ENCODE measurements around the gene JAG1. TPM values are rescaled to one million over a fixed set of nuclear protein-coding genes. Genes with fewer than 3 reads are reported as not detected.

The JAG1 gene
- total RNA-seq, 2 donors from 2014 or later: 41.2 to 55.7 TPM

GRCh38 chr20:10682939-10683338 is 9.1 kb upstream of the JAG1 start:
- Histone ChIP-seq H3K27ac (peak overlapping the region in 1 of 4 donors; percentile 9), H3K4me1 (peaks cover 9% of the 10 kb centered on the region), H3K36me3 (replicated peaks in 1 of 2; ENCODE audit: insufficient read depth in 1 of 2, low read depth in 2 of 2) (no peaks in the 10 kb centered on the region), H3K9me3 (no peaks in the 10 kb centered on the region), H3K27me3 (no peaks in the 10 kb centered on the region), H3K4me3 (no peak overlapping the region)
- intact Hi-C loops (cut with DNase I): loop anchor here (10.0 kb wide), 1 partner anchor 512 kb away; no protein-coding TSS in a partner anchor
- DNase-seq (no peak), ATAC-seq (peak; percentile 40)
- TF ChIP-seq POLR2A (IDR thresholded peaks at IDR 0.05) (no peak), CTCF (IDR thresholded peaks at IDR 0.05) (no peak)
- WGBS, 2 donors: 78 to 87% methylated on average over 3 of the region's 3 CpGs

- no peaks in the 10 kb centered on the region for H3K9me3 ChIP-seq
- WGBS, 2 donors: 93 to 94% methylated on average over 4 of the region's 4 CpGs
- H3K27ac ChIP-seq: no peak overlapping the region
- H3K36me3 ChIP-seq (replicated peaks in 1 of 2; ENCODE audit: insufficient read depth in 1 of 2, low read depth in 2 of 2): no peaks in the 10 kb centered on the region
- no peak for ATAC-seq
- no peak for DNase-seq
- H3K4me1 ChIP-seq: peaks cover 9% of the 10 kb centered on the region
- TF ChIP-seq POLR2A (IDR thresholded peaks at IDR 0.05) (no peak), CTCF (IDR thresholded peaks at IDR 0.05) (no peak)
- H3K27me3 ChIP-seq: no peaks in the 10 kb centered on the region
- no peak overlapping the region for H3K4me3 ChIP-seq
- intact Hi-C loops (cut with DNase I): loop anchor here (10.0 kb wide), 1 partner anchor 513 kb away; no protein-coding TSS in a partner anchor
These were observed 7.7 kb upstream of the JAG1 start for GRCh38 chr20:10681494-10681893.

GRCh38 chr20:10680571-10680970 is 6.8 kb upstream of the JAG1 start:
- Histone ChIP-seq H3K27me3 (no peaks in the 10 kb centered on the region), H3K36me3 (replicated peaks in 1 of 2; ENCODE audit: insufficient read depth in 1 of 2, low read depth in 2 of 2) (no peaks in the 10 kb centered on the region), H3K9me3 (no peaks in the 10 kb centered on the region), H3K27ac (no peak overlapping the region), H3K4me3 (no peak overlapping the region), H3K4me1 (peaks cover 10% of the 10 kb centered on the region)
- intact Hi-C loops (cut with DNase I): loop anchor here (10.0 kb wide), 1 partner anchor 514 kb away; no protein-coding TSS in a partner anchor
- 84 to 89% methylated on average over 4 of the region's 4 CpGs for WGBS, 2 donors
- TF ChIP-seq CTCF (IDR thresholded peaks at IDR 0.05) (no peak), POLR2A (IDR thresholded peaks at IDR 0.05) (no peak)
- ATAC-seq (no peak), DNase-seq (no peak)

GRCh38 chr20:10679269-10679668 is 5.5 kb upstream of the JAG1 start:
- no peak for ATAC-seq

More at GRCh38 chr20:10679269-10679668, 5.5 kb upstream of the JAG1 start:
- no peaks in the 10 kb centered on the region for H3K27me3 ChIP-seq
- intact Hi-C loops (cut with DNase I): no loop called here
- WGBS, 2 donors: 59 to 60% methylated on average over 4 of the region's 4 CpGs
- H3K27ac ChIP-seq: no peak overlapping the region
- H3K36me3 ChIP-seq (replicated peaks in 1 of 2; ENCODE audit: insufficient read depth in 1 of 2, low read depth in 2 of 2): no peaks in the 10 kb centered on the region
- no peak for TF ChIP-seq CTCF (IDR thresholded peaks at IDR 0.05)
- DNase-seq: no peak
- peaks cover 18% of the 10 kb centered on the region for H3K4me1 ChIP-seq
- H3K9me3 ChIP-seq: no peaks in the 10 kb centered on the region
- H3K4me3 ChIP-seq: no peak overlapping the region
